ENCODE results near the gene RBP7. TPM values are rescaled to one million over a fixed set of nuclear protein-coding genes. Genes with fewer than 3 reads are reported as not detected.
"Not testable (repeated sequence)": the region's sequence is repeated elsewhere in the genome, so short reads cannot be mapped to it uniquely, and the experiment has no call there.

RBP7 gene
- total RNA-seq (2014; rRNA removed; shearing (Covaris generic)) = 1.1 and 1.7 TPM in 2 replicates

GRCh38 chr1:9996624-9997582 lies at the start of gene RBP7:
Gene RBP7 (plus strand): TSS chr1:9997228. CDS start chr1:9997259, 31 bp downstream.
- peak within 1 kb of the TSS; percentile 66 for H3K4me3 ChIP-seq (ENCODE audit: insufficient read depth, low read depth, low read length)
- peaks cover 32% of the 10 kb centered on the region for H3K27me3 ChIP-seq (ENCODE audit: control insufficient read depth, insufficient read depth, low read length)
- no peaks in the 10 kb centered on the region for H3K36me3 ChIP-seq (replicated peaks; ENCODE audit: control insufficient read depth, insufficient read depth, low read length)
- peak; percentile 86 for DNase-seq

GRCh38 chr1:9957726-9958125 lies 39.3 kb upstream of the RBP7 start:
- Histone ChIP-seq H3K4me3 (ENCODE audit: insufficient read depth, low read depth, low read length) (no peak overlapping the region), H3K36me3 (replicated peaks; ENCODE audit: control insufficient read depth, insufficient read depth, low read length) (no peaks in the 10 kb centered on the region), H3K27me3 (ENCODE audit: control insufficient read depth, insufficient read depth, low read length) (no peaks in the 10 kb centered on the region)
- no peak for DNase-seq

DNA sequence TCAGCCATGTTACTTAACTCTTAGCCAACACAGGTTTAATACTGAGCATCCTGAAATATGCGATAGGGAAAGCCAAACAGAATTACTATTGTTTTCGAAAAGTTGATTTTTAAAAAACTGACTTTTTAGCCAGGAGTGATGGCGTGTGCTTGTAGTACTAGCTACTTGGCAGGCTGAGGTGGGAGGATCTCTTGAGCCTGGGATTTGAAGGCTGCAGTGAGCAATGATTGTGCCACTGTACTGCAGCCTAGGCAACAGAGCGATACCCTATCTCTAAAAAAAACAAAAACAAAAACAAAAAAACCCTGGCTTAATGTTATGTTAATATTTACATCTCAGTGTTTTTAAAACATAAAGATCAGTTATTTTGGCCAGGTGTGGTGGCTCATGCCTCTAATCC lies 37.0 kb upstream of the RBP7 start:
- DNase-seq = no peak
- H3K27me3 ChIP-seq (ENCODE audit: control insufficient read depth, insufficient read depth, low read length) = no peaks in the 10 kb centered on the region
- H3K36me3 ChIP-seq (replicated peaks; ENCODE audit: control insufficient read depth, insufficient read depth, low read length) = no peaks in the 10 kb centered on the region
- H3K4me3 ChIP-seq (ENCODE audit: insufficient read depth, low read depth, low read length) = no peak overlapping the region

- H3K27me3 ChIP-seq (ENCODE audit: control insufficient read depth, insufficient read depth, low read length) = no peaks in the 10 kb centered on the region
- peak; percentile 81 for DNase-seq
- H3K36me3 ChIP-seq (replicated peaks; ENCODE audit: control insufficient read depth, insufficient read depth, low read length) = no peaks in the 10 kb centered on the region
- H3K4me3 ChIP-seq (ENCODE audit: insufficient read depth, low read depth, low read length) = no peak overlapping the region
Measured at GRCh38 chr1:9960706-9961562, 36.1 kb upstream of the RBP7 start.

DNA sequence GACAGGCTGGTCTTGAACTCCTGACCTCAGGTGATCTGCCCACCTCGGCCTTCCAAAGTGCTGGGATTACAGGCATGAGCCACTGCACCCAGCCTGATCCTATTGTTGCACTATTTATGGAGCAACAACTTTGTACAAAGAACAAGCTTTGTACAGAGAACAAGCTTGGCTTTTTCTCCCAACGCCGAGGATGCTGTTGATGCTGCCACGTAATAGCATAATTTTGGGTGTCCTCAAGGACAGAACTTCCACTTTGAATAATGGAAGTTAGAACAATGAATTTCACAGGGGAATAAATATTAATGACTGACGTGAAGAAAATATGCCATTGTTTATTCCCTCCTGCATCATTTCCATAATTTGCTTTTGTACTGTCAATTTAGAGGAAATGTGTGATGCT lies 12.8 kb upstream of the RBP7 start:
- H3K36me3 ChIP-seq (replicated peaks; ENCODE audit: control insufficient read depth, insufficient read depth, low read length) = no peaks in the 10 kb centered on the region
- no peak overlapping the region for H3K4me3 ChIP-seq (ENCODE audit: insufficient read depth, low read depth, low read length)
- no peaks in the 10 kb centered on the region for H3K27me3 ChIP-seq (ENCODE audit: control insufficient read depth, insufficient read depth, low read length)

DNA sequence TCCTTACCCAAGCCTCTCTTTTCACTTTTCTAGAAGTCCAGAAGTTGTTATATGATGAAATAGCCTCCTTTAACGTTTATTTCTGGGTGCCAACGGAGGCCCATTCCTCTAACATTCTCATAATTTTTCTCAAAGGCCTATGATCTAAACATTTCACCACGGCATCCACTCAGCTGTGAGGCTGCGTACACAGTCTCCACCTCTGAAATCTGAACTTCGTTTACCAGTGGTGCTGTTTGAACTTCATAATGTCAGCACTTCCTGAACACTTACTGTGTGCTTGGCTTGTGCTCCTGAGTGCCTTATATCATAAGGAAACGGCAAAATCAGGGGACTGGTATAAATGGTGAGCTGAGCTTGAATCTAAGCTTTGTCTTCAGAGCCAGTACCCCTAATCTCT lies 12.0 kb upstream of the RBP7 start:
- no peak for DNase-seq
- no peaks in the 10 kb centered on the region for H3K27me3 ChIP-seq (ENCODE audit: control insufficient read depth, insufficient read depth, low read length)
- no peak overlapping the region for H3K4me3 ChIP-seq (ENCODE audit: insufficient read depth, low read depth, low read length)
- no peaks in the 10 kb centered on the region for H3K36me3 ChIP-seq (replicated peaks; ENCODE audit: control insufficient read depth, insufficient read depth, low read length)

More for the DNA sequence above, 12.8 kb upstream of the RBP7 start:
- DNase-seq = no peak

DNA sequence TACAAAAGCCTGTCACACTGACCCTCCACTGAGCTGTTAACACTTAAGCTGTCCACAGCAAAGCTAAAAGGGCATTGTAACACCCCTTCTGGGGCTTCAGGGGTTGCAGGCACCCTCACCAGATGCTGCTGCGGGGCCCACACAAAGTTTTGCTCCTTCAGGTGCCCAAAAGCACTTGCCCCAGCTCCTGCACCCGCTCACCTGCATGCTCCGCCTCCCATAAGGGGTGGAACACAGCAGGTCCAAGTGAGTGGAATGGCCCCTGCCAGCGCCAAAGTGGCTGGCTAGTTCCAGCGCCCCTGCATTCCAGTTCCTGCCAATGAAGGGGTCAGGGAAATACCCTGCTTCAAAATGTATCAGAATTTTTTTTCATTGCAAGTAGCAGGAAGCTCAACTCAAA lies 7.3 kb upstream of the RBP7 start:
- no peaks in the 10 kb centered on the region for H3K36me3 ChIP-seq (replicated peaks; ENCODE audit: control insufficient read depth, insufficient read depth, low read length)
- no peaks in the 10 kb centered on the region for H3K27me3 ChIP-seq (ENCODE audit: control insufficient read depth, insufficient read depth, low read length)
- H3K4me3 ChIP-seq (ENCODE audit: insufficient read depth, low read depth, low read length) = no peak overlapping the region
- no peak for DNase-seq

DNA sequence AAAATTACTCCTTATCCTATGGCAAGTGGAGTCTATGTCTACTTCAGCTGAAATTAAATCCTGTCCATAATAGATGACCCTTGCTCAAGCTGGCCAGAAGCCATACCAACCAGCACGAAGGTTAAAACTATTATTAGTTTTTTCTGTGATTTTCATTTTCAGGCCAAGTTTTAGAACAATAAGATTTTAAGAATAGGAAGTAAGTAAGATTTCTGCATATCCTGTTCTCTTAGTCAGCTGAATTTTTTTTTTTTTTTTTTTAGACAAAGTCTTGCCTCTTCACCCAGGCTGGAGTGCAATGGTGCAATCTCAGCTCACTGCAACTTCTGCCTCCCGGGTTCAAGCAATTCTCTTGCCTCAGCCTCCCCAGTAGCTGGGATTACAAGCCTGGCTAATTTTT lies 6.1 kb upstream of the RBP7 start:
- H3K4me3 ChIP-seq (ENCODE audit: insufficient read depth, low read depth, low read length) = no peak overlapping the region
- no peaks in the 10 kb centered on the region for H3K36me3 ChIP-seq (replicated peaks; ENCODE audit: control insufficient read depth, insufficient read depth, low read length)
- DNase-seq = no peak
- peaks cover 3% of the 10 kb centered on the region; the same call in 1 of the 2 replicates for H3K27me3 ChIP-seq (ENCODE audit: control insufficient read depth, insufficient read depth, low read length)

DNA sequence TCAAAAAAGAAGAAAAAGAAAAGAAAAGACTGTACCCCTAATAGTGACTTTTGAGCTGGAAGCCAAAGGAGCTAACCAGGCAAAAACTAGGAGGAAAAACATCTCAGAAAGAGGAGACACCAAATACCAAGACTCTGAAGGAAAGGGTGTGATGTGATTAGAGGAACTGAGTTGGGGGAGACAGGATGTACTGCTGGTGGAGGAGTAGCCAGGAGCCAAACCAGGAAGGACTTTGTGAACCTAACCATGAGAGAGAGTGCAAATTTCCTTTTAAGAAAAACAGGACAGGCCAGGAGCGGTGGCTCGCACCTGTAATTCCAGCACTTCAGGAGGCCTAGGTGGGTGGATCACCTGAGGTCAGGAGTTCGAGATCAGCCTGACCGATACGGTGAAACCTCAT lies 4.1 kb upstream of the RBP7 start:
- H3K27me3 ChIP-seq (ENCODE audit: control insufficient read depth, insufficient read depth, low read length) = peaks cover 21% of the 10 kb centered on the region
- no peaks in the 10 kb centered on the region for H3K36me3 ChIP-seq (replicated peaks; ENCODE audit: control insufficient read depth, insufficient read depth, low read length)
- DNase-seq = no peak
- H3K4me3 ChIP-seq (ENCODE audit: insufficient read depth, low read depth, low read length) = no peak overlapping the region

GRCh38 chr1:9993561-9994075 lies 3.4 kb upstream of the RBP7 start:
- H3K27me3 ChIP-seq (ENCODE audit: control insufficient read depth, insufficient read depth, low read length) = peaks cover 28% of the 10 kb centered on the region
- no peak for DNase-seq
- H3K36me3 ChIP-seq (replicated peaks; ENCODE audit: control insufficient read depth, insufficient read depth, low read length) = no peaks in the 10 kb centered on the region
- H3K4me3 ChIP-seq (ENCODE audit: insufficient read depth, low read depth, low read length) = no peak overlapping the region

GRCh38 chr1:10001016-10001665 lies 4.1 kb downstream of the RBP7 start:
- H3K36me3 ChIP-seq (replicated peaks; ENCODE audit: control insufficient read depth, insufficient read depth, low read length) = no peaks in the 10 kb centered on the region
- H3K4me3 ChIP-seq (ENCODE audit: insufficient read depth, low read depth, low read length) = no peak overlapping the region
- DNase-seq = no peak
- H3K27me3 ChIP-seq (ENCODE audit: control insufficient read depth, insufficient read depth, low read length) = peaks cover 29% of the 10 kb centered on the region

DNA sequence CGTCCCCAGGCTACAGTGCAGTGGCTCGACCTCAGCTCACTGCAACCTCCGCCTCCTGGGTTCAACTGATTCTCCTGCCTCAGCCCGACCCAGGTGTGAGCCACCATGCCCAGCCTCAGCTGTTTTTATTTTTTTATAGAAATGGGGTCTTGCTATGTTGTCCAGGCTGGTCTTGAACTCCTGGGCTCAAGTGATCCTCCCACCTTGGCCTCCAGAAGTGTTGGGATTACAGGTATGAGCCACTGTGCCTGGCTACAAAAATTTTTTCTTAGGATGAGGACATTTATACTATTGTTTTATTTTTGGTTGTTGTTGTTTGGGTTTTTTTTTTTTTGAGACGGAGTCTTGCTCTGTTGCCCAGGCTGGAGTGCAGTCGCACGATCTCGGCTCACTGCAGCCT lies 8.2 kb downstream of the RBP7 start:
- not testable (repeated sequence) for H3K36me3 ChIP-seq (replicated peaks; ENCODE audit: control insufficient read depth, insufficient read depth, low read length); DNase-seq; H3K4me3 ChIP-seq (ENCODE audit: insufficient read depth, low read depth, low read length); H3K27me3 ChIP-seq (ENCODE audit: control insufficient read depth, insufficient read depth, low read length)

- no peaks in the 10 kb centered on the region for H3K36me3 ChIP-seq (replicated peaks; ENCODE audit: control insufficient read depth, insufficient read depth, low read length)
- DNase-seq = no peak
- H3K4me3 ChIP-seq (ENCODE audit: insufficient read depth, low read depth, low read length) = no peak overlapping the region
- no peaks in the 10 kb centered on the region for H3K27me3 ChIP-seq (ENCODE audit: control insufficient read depth, insufficient read depth, low read length)
Measured at GRCh38 chr1:10007169-10007568, 10.1 kb downstream of the RBP7 start.

GRCh38 chr1:10014016-10014415 lies 17.0 kb downstream of the RBP7 start:
- H3K27me3 ChIP-seq (ENCODE audit: control insufficient read depth, insufficient read depth, low read length) = no peaks in the 10 kb centered on the region
- H3K4me3 ChIP-seq (ENCODE audit: insufficient read depth, low read depth, low read length) = no peak overlapping the region
- no peaks in the 10 kb centered on the region for H3K36me3 ChIP-seq (replicated peaks; ENCODE audit: control insufficient read depth, insufficient read depth, low read length)
- no peak for DNase-seq

Data from H7 (cell line).